Panc1 (cell line): ENCODE results near the gene SLC9A8. TPM values are rescaled to one million over a fixed set of nuclear protein-coding genes. Genes with fewer than 3 reads are reported as not detected.

ENCODE experiments used
- ATAC-seq: fragments of 200-7000 bp; cut with Tn5 transposase; 2 replicates; pipeline ENCODE4 v1.9.1; 2020; ENCODE audit warnings: mild to moderate bottlenecking, moderate library complexity
- BruUV-seq: library from RNA; stranded (reverse); fragments of 400-500 nt; replicated peaks from 2 replicates; lab custom pipeline; 2021; lab: Mats Ljungman, UMichigan
- CTCF ChIA-PET: fragments of 300-600 bp; sonication (Branson Sonifier 250); formaldehyde crosslinking; loops from one replicate; lab custom pipeline; 2022; ENCODE audit warnings: antibody characterized with exemption; lab: Charles Lee
- POLR2A ChIA-PET: fragments of 300-600 bp; sonication (Branson Sonifier 250); formaldehyde crosslinking; loops from one replicate; lab custom pipeline; 2022; ENCODE audit warnings: antibody characterized with exemption; lab: Charles Lee
- DNase-seq: peaks from one replicate; pipeline ENCODE4 v3.0.0-alpha.2; 2010; ENCODE audit warnings: low read depth, low spot score
- H3K27ac ChIP-seq: 2 replicates; pipeline ENCODE4 v1.5.1; 2011; ENCODE audit warnings: mild to moderate bottlenecking, low read length, inconsistent platforms
- H3K27me3 ChIP-seq: fragments of 200-500 bp; sonication (Bioruptor generic); 2 replicates; pipeline ENCODE4 v1.6.0; 2014; ENCODE audit warnings: low read length, inconsistent platforms; ENCODE audit not compliant: control insufficient read depth, insufficient read depth
- H3K36me3 ChIP-seq: fragments of 200-500 bp; sonication (Bioruptor generic); 2 replicates; pipeline ENCODE4 v1.5.1; 2014; ENCODE audit warnings: inconsistent platforms, mild to moderate bottlenecking, low read length, moderate library complexity; ENCODE audit not compliant: control insufficient read depth, insufficient read depth
- H3K4me1 ChIP-seq: 2 replicates; pipeline ENCODE4 v1.5.1; 2011; ENCODE audit warnings: inconsistent platforms, mild to moderate bottlenecking, low read length, moderate library complexity; ENCODE audit not compliant: control insufficient read depth, insufficient read depth
- H3K4me3 ChIP-seq, 2 experiments: 2 replicates each; pipeline ENCODE4 v1.5.1; 2011 to 2012; ENCODE audit warnings: low read depth in 2 of 2, low read length in 2 of 2, mild to moderate bottlenecking in 2 of 2, inconsistent platforms in 1 of 2, moderate library complexity in 1 of 2
- H3K9me3 ChIP-seq: fragments of 200-500 bp; sonication (Bioruptor generic); 2 replicates; pipeline ENCODE4 v1.5.1; 2014; ENCODE audit warnings: low read depth, mild to moderate bottlenecking, inconsistent platforms, low read length, moderate library complexity; ENCODE audit not compliant: control insufficient read depth, insufficient read depth
- POLR2AphosphoS5 ChIP-seq: IDR thresholded peaks from 2 replicates; pipeline ENCODE4 v1.6.1; 2012; ENCODE audit warnings: mild to moderate bottlenecking, low read depth, low read length, moderate library complexity
- SIN3A ChIP-seq: IDR thresholded peaks from 2 replicates; pipeline ENCODE4 v1.6.1; 2012; ENCODE audit warnings: low read depth, mild to moderate bottlenecking, low read length, moderate library complexity, borderline replicate concordance; ENCODE audit not compliant: insufficient read depth
- TCF7L2 ChIP-seq: IDR thresholded peaks from 2 replicates; pipeline ENCODE4 v1.6.1; 2011; ENCODE audit warnings: mild to moderate bottlenecking, low read depth, low read length, inconsistent platforms
- in situ Hi-C: cut with HindIII; loops from 2 replicates; pipeline ENCODE4 v1.10.0; 2016; ENCODE audit warnings: low sequenced_read_pairs, low pct_unique_long_range_greater_than_20kb
- intact Hi-C: fragments of 100-400 bp; cut with micrococcal nuclease; formaldehyde crosslinking; loops from one replicate; pipeline ENCODE4 v1.10.0; 2022; ENCODE audit not compliant: unreplicated experiment
- total RNA-seq: library from RNA; stranded (reverse); gene quantifications from one replicate; pipeline ENCODE4 v1.2.1, GENCODE V29; 2021; ENCODE audit not compliant: unreplicated experiment
- TF ChIP-seq, protein P1 (sequence below): fragments of 450-650 bp; IDR thresholded peaks from 2 replicates; pipeline ENCODE4 v1.5.1; 2017; ENCODE audit warnings: mild to moderate bottlenecking
- TF ChIP-seq, protein P2 (sequence below), 2 experiments: IDR thresholded peaks; 2 replicates each; pipeline ENCODE4 v1.6.1; 2011 to 2012; ENCODE audit warnings: low read depth in 2 of 2, control low read depth in 1 of 2, low read length in 1 of 2, mild to moderate bottlenecking in 1 of 2, moderate library complexity in 1 of 2; ENCODE audit not compliant: insufficient read depth in 1 of 2

Gene SLC9A8
- total RNA-seq, 1 experiment from 2014 or later: 6.7 TPM

DNA sequence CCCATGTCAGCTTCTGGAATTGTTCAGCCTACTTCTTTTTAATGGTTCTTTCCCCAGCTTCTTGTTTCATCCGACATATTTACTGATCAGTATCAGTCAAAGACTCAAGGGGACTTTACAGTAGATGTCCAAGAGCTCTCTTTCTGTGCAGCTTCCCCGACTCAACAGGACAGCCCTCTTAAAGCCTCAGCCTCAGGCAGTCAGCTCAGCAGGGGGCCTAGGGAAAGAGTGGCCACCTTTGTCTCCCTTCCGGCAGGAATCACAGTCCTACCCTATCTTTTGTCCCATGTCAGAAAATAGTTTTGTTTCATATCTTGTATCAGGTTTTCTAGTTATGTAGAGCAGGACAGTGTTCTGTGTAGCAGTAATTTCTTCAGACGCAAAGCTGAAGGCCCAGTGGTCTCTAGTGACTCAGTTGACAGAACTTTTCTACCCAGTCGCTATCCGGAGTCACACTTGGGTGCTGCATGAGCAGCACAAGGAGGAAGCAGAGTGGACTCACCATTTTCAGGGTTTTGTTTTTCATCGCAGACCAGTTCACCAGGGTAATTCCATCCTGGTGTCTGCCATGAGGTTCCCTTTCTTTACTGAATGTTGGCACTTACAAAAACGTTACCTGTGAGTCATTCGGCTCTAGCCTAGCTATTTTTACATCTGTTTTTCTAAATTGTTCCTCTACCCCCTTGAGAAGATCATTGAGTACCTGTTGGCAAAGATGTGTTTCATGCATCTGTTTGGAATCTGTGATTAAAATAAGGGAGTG, 55.0 kb downstream of the SLC9A8 start:
- H3K4me3 ChIP-seq: no peak overlapping the region
- in situ Hi-C loops (no loop called here), intact Hi-C loops (no loop called here)
- no peaks in the 10 kb centered on the region for H3K9me3 ChIP-seq
- DNase-seq (no peak), ATAC-seq (no peak)
- H3K27me3 ChIP-seq: no peaks in the 10 kb centered on the region
- TF ChIP-seq SIN3A (no peak), TCF7L2 (no peak), POLR2AphosphoS5 (no peak)
- TF ChIP-seq, protein P1, sequence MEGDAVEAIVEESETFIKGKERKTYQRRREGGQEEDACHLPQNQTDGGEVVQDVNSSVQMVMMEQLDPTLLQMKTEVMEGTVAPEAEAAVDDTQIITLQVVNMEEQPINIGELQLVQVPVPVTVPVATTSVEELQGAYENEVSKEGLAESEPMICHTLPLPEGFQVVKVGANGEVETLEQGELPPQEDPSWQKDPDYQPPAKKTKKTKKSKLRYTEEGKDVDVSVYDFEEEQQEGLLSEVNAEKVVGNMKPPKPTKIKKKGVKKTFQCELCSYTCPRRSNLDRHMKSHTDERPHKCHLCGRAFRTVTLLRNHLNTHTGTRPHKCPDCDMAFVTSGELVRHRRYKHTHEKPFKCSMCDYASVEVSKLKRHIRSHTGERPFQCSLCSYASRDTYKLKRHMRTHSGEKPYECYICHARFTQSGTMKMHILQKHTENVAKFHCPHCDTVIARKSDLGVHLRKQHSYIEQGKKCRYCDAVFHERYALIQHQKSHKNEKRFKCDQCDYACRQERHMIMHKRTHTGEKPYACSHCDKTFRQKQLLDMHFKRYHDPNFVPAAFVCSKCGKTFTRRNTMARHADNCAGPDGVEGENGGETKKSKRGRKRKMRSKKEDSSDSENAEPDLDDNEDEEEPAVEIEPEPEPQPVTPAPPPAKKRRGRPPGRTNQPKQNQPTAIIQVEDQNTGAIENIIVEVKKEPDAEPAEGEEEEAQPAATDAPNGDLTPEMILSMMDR: no peak
- TF ChIP-seq, protein P2, sequence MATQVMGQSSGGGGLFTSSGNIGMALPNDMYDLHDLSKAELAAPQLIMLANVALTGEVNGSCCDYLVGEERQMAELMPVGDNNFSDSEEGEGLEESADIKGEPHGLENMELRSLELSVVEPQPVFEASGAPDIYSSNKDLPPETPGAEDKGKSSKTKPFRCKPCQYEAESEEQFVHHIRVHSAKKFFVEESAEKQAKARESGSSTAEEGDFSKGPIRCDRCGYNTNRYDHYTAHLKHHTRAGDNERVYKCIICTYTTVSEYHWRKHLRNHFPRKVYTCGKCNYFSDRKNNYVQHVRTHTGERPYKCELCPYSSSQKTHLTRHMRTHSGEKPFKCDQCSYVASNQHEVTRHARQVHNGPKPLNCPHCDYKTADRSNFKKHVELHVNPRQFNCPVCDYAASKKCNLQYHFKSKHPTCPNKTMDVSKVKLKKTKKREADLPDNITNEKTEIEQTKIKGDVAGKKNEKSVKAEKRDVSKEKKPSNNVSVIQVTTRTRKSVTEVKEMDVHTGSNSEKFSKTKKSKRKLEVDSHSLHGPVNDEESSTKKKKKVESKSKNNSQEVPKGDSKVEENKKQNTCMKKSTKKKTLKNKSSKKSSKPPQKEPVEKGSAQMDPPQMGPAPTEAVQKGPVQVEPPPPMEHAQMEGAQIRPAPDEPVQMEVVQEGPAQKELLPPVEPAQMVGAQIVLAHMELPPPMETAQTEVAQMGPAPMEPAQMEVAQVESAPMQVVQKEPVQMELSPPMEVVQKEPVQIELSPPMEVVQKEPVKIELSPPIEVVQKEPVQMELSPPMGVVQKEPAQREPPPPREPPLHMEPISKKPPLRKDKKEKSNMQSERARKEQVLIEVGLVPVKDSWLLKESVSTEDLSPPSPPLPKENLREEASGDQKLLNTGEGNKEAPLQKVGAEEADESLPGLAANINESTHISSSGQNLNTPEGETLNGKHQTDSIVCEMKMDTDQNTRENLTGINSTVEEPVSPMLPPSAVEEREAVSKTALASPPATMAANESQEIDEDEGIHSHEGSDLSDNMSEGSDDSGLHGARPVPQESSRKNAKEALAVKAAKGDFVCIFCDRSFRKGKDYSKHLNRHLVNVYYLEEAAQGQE (IDR thresholded peaks at IDR 0.05; ENCODE audit: insufficient read depth in 1 of 2, low read depth in 2 of 2, low read length in 1 of 2): no peak
- CTCF ChIA-PET: interaction anchor here (1.0 kb wide), 1 partner anchor 19 kb away, joined by 3 read pairs; no protein-coding TSS in a partner anchor
- no peaks in the 10 kb centered on the region for H3K4me1 ChIP-seq
- no peaks in the 10 kb centered on the region for H3K36me3 ChIP-seq
- POLR2A ChIA-PET: no interaction called here
- BruUV-seq: no TSS peak
- H3K27ac ChIP-seq: no peak overlapping the region

DNA sequence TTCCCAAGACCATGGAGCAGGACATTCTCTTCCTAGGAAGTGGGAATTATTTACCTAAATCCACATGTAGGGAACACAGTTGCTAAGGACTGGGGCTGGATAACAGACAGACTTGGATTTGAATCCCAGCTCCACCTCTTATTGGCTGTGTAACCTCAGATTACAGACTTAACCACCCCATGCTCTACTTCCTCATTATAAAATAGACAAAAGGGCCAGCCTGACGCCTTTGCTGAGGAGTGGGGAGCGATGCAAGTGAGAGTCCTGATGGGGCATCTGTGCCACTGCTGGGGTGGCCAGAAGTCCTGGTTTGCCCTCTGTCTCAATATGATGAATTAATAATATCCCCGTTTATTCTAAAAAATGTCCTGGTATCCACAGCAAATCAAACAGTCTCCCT, 55.9 kb downstream of the SLC9A8 start:
- Histone ChIP-seq H3K27ac (no peak overlapping the region), H3K9me3 (no peaks in the 10 kb centered on the region), H3K27me3 (no peaks in the 10 kb centered on the region), H3K36me3 (no peaks in the 10 kb centered on the region), H3K4me1 (no peaks in the 10 kb centered on the region), H3K4me3 (no peak overlapping the region)
- CTCF ChIA-PET: no interaction called here
- in situ Hi-C loops: no loop called here
- POLR2A ChIA-PET: no interaction called here
- intact Hi-C loops: no loop called here
- ATAC-seq (no peak), DNase-seq (no peak)
- TF ChIP-seq SIN3A: no peak
- TF ChIP-seq POLR2AphosphoS5: no peak
- TF ChIP-seq, protein P1: no peak
- no peak for TF ChIP-seq TCF7L2
- TF ChIP-seq, protein P2 (IDR thresholded peaks at IDR 0.05; ENCODE audit: insufficient read depth in 1 of 2, low read depth in 2 of 2, low read length in 1 of 2): no peak
- BruUV-seq: no TSS peak
